Erythroblast (primary cell): Measurements from ENCODE around the gene NQO2.
"Not testable (repeated sequence)": the region's sequence is repeated elsewhere in the genome, so short reads cannot be mapped to it uniquely, and the experiment has no call there.

Source experiments
- DNase-seq, 2 experiments: peaks; one replicate each; lab custom pipeline; 2025; lab: John Stamatoyannopoulos, UW
- GATA1 ChIP-seq: IDR thresholded peaks from 2 replicates; pipeline ENCODE4 v1.6.1; 2011; ENCODE audit warnings: low read depth, mild to moderate bottlenecking, control low read depth, low read length, moderate library complexity
- POLR2A ChIP-seq: IDR thresholded peaks from 2 replicates; pipeline ENCODE4 v1.6.1; 2011; ENCODE audit warnings: mild to moderate bottlenecking, low read length

Gene NQO2

GRCh38 chr6:2962004-2962403, 37.7 kb upstream of the NQO2 start:
- no peak for DNase-seq
- TF ChIP-seq POLR2A, result no peak
- no peak for TF ChIP-seq GATA1

GRCh38 chr6:2962636-2963035, 37.1 kb upstream of the NQO2 start:
- DNase-seq, result peak in 1 of 2 experiments; percentile 24
- TF ChIP-seq GATA1 (no peak), POLR2A (no peak)

DNA sequence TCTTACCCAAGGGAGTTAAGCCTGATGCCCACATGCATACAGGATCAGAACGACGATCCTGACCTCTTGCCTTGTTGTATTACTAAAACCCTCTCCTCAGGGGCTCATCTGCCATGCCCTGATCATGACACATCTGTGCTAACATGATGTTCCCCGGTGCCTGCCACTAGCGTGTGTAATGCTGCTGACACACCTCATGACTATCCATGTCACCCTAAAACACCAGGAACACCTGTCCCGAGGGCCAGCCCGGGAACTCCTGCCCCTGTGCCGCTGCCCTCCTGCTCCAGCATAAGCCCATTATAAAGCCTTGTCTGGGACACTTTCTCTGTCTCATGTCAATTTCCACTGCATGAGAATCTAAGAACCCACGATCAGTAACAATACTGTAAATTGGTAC, 35.9 kb upstream of the NQO2 start:
- no peak for DNase-seq
- TF ChIP-seq POLR2A, result no peak
- no peak for TF ChIP-seq GATA1

DNA sequence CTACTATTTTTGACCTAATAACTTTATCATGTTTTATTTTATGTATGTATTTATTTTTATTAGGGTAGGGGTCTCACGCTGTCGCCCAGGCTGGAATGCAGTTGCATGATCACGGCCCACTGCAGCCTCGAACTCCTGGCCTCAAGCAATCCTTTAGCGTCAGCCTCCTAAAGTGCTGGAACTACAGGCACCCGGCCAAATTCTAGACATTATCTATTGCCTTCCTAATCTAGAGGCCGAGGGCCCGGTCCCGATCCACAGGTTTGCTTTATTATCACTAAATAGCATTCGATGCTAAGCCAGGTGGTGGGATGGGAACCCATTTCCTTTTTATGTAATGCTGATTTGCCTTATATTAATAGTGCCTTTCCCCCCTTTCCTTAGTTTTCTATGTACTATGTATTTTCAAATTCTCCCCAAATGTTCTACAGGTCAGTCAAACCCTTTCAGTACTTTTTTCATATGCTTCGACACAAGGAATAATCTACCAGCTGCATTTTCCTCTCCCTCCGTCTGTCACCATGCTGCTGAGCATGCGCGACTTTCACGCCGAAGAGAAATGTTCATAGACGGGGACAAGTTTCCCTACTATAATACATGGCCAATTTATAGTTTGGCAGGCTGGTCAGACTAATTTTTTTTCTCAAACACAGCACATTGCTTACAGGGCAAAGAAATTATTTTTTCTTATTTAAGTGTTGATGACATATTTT, 34.7 kb upstream of the NQO2 start:
- DNase-seq, result peak in 1 of 2 experiments; percentile 45
- no peak for TF ChIP-seq POLR2A
- no peak for TF ChIP-seq GATA1

DNA sequence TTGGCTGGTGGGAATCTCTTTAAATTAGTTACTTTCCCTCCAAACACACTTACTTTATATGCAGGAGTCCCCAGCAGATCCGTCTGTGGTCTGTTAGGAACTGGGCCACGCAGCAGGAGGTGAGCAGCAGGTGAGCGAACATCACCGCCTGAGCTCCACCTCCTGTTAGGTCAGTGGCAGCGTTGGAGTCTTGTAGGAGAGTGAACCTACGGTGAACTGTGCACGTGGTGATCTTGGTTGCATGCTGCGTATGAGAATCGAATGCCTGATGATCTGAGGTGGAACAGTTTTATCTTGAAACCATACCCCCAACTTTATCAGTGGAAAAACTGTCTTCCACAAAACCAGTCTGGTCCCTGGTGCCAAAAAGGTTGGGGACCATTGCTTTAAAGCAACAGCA, 33.3 kb upstream of the NQO2 start:
- TF ChIP-seq POLR2A (no peak), GATA1 (no peak)
- no peak for DNase-seq

- no peak for TF ChIP-seq POLR2A
- no peak for DNase-seq
Measured at GRCh38 chr6:2967936-2968335, 31.8 kb upstream of the NQO2 start.

DNA sequence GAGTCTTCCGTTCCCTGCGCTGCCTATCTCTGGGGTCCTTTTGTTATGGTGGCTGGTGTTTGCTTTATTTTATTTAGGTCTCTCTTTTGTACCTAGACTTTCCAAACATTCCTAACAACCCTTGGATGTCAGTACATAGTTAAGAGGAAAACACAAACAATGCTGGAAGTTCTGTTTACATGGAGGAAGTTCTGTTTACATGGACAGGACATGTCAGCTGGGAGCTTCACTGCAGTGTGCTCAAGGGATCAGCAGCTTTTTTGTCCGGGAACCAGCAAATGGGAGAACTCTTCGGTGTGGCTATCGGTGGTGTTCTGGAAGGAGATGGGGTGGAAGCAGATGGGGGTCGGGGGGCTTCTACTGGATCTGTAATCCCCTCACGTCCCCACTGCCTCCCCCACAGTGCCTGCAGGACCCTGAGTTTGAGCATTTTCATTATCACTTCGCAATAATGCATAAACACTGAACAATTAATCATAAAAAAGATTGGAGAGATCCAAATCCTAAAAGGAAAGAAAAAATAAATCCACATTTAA, 31.0 kb upstream of the NQO2 start:
- DNase-seq, result no peak
- TF ChIP-seq POLR2A (no peak), GATA1 (no peak)

DNA sequence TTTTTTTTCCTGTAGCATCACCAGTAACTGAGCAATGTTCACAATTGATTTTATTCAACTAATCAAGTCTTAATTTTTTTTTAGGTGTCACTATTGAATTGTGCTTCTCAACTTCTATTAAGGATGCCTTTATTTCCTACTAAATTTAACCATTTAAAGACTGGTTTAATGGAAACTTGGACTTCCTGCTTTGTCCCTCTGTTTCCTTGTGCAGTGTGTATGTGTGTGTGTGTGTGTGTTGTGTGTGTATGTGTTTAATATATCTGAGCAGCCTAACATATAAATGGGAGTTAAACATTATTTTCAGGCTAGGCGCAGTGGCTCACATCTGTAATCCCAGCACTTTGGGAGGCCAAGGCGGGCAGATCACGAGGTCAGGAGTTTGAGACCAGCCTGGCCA, 30.1 kb upstream of the NQO2 start:
- no peak for DNase-seq
- TF ChIP-seq POLR2A, result no peak
- TF ChIP-seq GATA1, result no peak

- TF ChIP-seq GATA1 (no peak), POLR2A (no peak)
- DNase-seq, result peak in 1 of 2 experiments; percentile 28
Measured at GRCh38 chr6:2970034-2970685, 29.5 kb upstream of the NQO2 start.

- TF ChIP-seq POLR2A (no peak), GATA1 (no peak)
- DNase-seq, result peak; percentile 55 to 65
Measured at GRCh38 chr6:2970753-2971419, 28.8 kb upstream of the NQO2 start.

DNA sequence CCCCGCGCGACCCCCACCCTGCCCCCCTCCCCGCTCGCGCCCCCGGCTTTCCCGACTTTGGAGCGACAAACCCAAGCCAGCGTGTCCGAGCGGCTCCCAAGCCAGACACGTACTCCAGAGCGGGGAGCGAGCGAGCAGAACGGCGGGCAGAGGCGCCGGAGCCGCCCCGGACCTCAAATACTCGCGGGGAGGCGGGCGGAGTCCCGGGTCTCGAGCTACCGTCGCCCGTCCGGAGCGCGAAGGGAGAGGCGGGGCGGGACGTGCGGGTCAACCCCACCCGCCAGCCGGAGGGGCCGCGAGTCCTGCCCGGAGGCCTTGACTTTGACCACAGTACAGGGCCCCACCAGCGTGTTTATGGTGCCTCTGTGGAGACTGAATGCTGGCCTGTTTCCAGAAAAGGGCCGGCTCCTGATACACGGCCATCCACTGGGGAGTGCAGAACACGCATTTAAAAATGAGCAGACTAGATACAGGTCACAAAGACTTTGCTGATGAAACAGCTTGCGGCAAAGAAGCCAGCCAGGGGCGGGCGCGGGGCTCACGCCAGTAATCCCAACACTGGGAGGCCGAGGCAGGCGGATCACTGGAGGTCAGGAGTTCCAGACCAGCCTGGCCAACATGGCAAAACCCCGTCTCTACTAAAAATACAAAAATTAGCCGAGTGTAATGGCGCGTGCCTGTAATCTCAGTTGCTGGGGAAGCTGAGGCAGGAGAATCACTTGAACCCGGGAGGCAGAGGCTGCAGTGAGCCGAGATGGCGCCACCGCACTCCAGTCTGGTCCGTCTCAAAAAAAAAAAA, 28.1 kb upstream of the NQO2 start, which contains the start of gene SERPINB6:
Gene SERPINB6 (minus strand): TSS at position 148 of the 799 bp plus-strand sequence. CDS start 12,235 bp downstream, outside the sequence.
- peak; percentile 58 to 67 for DNase-seq
- TF ChIP-seq POLR2A, result no peak

DNA sequence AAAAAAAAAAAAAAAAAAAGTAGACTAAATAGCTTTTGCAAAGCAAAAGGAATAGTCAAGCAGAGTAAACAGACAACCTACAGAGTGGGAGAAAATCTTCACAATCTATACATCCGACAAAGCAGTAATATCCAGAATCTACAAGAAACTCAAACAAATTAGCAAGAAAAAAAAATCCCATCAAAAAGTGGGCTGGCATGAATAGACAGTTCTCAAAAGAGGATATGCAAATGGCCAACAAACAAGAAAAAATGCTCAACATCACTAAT, 27.5 kb upstream of the NQO2 start:
- DNase-seq, result not testable (repeated sequence)

GRCh38 chr6:2972685-2973084, 27.0 kb upstream of the NQO2 start:
- not testable (repeated sequence) for DNase-seq

DNA sequence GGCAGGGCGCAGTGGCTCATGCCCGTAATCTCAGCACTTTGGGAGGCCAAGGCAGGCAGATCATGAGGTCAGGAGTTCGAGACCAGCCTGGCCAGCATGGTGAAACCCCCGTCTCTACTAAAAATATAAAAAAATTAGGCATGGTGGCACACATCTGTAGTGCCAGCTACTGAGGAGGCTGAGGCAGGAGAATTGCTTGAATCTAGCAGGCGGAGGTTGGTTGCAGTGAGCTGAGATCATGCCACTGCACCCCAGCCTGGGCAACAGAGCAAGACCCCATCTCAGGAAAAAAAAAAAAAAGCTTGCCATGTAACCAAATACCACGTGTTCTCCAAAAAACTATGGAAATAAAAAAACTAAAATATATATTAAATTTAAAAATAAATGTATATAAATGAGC, 26.5 kb upstream of the NQO2 start:
- DNase-seq, result not testable (repeated sequence)
